ENCODE measurements around the gene ACHE.
"Not testable (repeated sequence)": the region's sequence is repeated elsewhere in the genome, so short reads cannot be mapped to it uniquely, and the experiment has no call there.

ACHE gene

DNA sequence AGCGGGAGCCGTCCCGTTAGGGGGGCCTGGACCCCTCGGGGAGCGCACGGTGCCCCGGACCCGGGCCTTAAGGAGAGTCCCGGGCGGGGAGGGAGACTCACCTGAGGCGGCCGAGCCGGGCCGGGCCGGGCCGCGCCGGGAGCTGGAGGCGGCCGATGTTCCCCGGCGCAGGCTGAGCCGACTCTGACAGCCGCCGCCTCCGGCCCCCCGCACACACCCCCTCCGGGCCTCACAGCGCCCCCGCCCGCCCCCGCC, at the start of gene ACHE:
Gene ACHE, minus strand, starts transcription at position 188 of the 255 bp plus-strand sequence. CDS start 1,656 bp downstream, outside the sequence.
- DNase-seq (ENCODE audit: low read depth in 2 of 2), result no peak

GRCh38 chr7:100944138-100944537, 48.5 kb upstream of the ACHE start:
- DNase-seq (ENCODE audit: low read depth in 2 of 2), result no peak

GRCh38 chr7:100943693-100944092, 48.0 kb upstream of the ACHE start:
- DNase-seq (ENCODE audit: low read depth in 2 of 2), result no peak

- DNase-seq (ENCODE audit: low read depth in 2 of 2), result no peak
Measured at GRCh38 chr7:100942045-100942774, 46.5 kb upstream of the ACHE start.

DNA sequence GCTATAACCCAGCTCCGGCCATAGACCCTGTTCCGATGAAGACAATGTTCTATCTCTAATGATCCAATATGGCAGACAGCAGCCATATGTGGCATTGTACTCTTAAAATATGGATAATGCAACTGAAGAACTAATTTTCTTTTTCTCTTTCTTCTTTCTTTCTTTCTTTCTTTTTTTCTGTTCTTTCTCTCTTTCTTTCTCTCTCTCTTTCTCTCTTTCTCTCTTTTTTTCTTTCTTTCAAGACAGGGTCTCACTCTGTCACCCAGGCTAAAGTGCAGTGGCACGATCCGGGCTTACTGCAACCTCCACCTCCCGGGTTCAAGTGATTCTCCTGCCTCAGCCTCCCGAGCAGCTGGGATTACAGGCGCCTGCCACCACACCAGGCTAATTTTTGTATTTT, 40.5 kb upstream of the ACHE start:
- not testable (repeated sequence) for DNase-seq (ENCODE audit: low read depth in 2 of 2)

GRCh38 chr7:100935381-100935780, 39.7 kb upstream of the ACHE start:
- not testable (repeated sequence) for DNase-seq (ENCODE audit: low read depth in 2 of 2)

DNA sequence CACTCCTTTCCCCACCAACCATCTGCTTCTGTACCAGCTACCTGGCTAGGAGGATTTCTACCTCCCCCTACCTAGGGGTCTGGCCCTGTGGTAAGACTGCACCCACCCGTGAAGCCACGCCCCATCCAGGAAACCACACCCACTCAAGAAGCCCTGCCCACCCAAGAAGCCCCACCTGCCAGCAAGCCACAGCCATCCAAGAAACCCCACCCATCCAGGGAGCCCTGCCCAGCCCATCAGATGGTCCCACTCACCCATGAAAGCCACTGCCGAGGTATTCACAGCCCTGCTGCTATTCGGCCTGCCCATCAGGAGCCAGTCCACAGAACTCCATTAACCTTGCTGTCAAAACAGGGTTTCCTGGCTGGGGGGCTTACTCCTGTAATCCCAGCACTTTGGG, 38.0 kb upstream of the ACHE start:
- DNase-seq (ENCODE audit: low read depth in 2 of 2), result no peak

- no peak for DNase-seq (ENCODE audit: low read depth in 2 of 2)
Measured at GRCh38 chr7:100929808-100930174, 34.1 kb upstream of the ACHE start.

GRCh38 chr7:100923616-100924015, 27.9 kb upstream of the ACHE start:
- not testable (repeated sequence) for DNase-seq (ENCODE audit: low read depth in 2 of 2)

GRCh38 chr7:100921039-100921438, 25.4 kb upstream of the ACHE start:
- DNase-seq (ENCODE audit: low read depth in 2 of 2), result no peak

DNA sequence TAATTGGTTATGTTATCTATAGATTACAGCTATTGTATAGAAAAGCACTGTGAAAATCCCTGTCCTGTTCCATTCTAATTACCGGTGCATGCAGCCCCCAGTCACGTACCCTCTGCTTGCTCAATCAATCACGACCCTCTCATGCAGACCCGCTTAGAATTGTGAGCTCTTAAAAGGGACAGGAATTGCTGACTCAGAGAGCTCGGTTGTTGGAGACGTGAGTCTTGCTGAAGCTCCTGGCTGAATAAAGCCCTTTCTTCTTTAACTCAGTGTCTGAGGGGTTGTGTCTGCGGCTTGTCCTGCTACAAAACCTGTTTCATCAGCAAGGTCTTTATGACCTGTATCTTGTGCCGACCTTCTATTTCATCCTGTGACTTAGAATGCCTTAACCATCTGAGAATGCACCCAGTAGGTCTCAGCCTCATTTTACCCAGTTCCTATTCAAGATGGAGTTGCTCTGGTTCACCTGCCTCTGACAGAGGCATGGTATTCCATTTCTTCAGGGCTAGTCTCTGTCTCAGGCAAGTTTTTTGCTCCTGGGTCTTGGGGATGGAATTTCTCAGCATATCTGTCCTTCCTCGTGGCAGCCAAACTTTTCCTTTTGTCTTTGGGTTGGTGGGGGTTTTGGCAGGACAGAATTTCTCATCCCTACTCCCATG, 24.2 kb upstream of the ACHE start:
- DNase-seq (ENCODE audit: low read depth in 2 of 2), result not testable (repeated sequence)

- DNase-seq (ENCODE audit: low read depth in 2 of 2), result not testable (repeated sequence)
Measured at GRCh38 chr7:100919335-100919734, 23.6 kb upstream of the ACHE start.

DNA sequence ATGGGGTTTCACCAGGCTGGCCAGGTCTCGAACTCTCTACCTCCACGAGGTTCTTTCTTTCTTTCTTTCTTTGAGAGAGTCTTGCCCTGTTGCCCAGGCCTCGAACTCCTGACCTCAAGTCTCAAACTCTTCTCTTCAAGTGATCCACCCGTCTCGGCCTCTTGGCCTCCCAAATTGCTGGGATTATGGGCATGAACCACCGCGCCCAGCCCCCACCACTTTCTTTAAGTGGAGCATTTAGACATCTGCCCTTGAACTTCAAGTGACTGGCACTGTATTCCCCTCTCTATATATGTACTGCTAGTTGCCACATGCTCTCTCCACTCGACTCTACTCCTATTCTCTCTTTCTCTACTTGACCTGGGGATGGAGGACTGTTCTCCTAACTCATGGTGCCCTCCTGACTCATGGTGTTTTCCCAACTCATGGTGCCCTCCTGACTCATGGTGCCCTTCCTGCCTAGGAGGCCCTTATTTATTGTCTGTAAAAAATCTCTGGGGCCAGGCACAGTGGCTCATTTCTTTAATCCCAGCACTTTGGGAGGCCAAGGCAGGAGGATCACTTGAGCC, 19.3 kb upstream of the ACHE start:
- DNase-seq (ENCODE audit: low read depth in 2 of 2), result no peak

GRCh38 chr7:100914208-100914878, 18.7 kb upstream of the ACHE start:
- DNase-seq (ENCODE audit: low read depth in 2 of 2), result no peak

GRCh38 chr7:100911484-100911883, 15.8 kb upstream of the ACHE start:
- no peak for DNase-seq (ENCODE audit: low read depth in 2 of 2)

- not testable (repeated sequence) for DNase-seq (ENCODE audit: low read depth in 2 of 2)
Measured at GRCh38 chr7:100910443-100910842, 14.8 kb upstream of the ACHE start.

DNA sequence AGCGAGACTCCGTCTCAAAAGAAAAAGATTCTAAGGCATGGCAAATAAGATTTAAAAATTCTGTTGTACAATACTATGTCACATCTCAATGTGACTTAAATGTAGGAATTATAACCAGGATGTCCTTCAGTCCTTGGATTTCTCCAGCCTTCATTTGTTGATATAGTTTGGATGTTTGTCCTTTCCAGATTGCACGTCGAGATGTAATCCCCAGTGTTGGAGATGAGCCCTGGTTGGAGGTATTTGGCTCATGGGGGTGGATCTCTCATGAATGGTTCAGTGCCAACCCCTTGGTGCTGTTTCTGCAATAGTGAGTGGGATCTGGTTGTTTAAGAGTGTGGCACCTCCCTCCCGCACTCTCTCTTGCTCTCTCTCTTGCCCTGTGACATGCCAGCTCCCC, 12.8 kb upstream of the ACHE start:
- DNase-seq (ENCODE audit: low read depth in 2 of 2), result no peak

DNA sequence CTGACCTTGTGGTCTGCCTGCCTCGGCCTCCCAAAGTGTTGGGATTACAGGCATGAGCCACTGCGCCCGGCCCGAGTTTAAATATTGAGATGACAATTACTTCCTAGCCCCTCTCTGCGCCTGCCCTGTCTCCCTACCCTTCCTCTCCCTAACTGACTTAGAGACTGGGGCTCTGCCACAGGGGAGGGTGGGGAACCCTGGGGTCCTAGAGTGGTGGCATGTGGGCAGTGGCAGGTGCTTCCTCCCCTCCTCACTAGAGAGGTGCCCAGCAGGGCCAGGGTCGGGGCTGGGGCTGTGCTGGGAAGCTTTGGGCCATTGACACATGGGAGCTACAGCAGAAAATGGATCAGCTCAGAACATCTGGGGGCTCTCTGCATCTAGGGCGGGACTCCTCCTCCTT, 7.0 kb upstream of the ACHE start:
- no peak for DNase-seq (ENCODE audit: low read depth in 2 of 2)

DNA sequence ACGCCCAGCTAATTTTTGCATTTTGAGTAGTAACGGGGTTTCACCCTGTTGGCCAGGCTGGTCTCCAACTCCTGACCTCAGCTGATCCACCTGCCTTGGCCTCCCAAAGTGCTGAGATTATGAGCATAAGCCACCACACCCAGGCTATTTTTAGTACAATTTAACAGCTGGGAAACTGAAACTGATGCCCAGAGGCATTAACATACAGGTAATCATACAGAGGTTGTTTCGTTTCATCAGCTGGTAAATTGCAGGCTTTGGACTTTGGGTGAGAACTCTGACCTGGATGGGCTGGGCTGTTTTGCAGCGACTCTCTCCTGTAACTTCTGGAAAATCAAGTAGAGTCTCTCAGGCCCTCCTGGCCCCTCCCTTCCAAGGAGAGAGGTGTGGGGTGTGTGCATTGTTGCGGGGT, 6.2 kb upstream of the ACHE start:
- no peak for DNase-seq (ENCODE audit: low read depth in 2 of 2)

DNA sequence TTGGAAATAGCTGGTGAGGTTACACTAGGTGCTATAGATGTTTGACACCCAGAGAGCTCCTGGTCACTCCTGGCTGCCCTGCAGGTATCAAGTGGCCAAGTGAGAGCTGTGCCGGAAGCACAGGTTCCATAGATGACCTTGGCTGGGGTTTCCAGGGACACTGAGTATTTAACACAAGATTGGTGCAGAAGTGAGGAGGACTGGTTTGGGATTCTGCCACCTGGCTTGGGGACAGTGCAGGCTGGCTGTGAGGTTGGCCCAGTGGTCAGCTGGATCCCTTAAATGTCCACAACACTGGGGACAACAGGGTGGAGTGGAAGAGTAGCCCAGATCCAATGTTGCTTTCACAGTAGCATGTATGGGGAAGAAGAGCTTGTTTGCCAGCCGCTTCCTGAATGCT, 5.3 kb upstream of the ACHE start:
- no peak for DNase-seq (ENCODE audit: low read depth in 2 of 2)

GRCh38 chr7:100899432-100899831, 3.7 kb upstream of the ACHE start:
- DNase-seq (ENCODE audit: low read depth in 2 of 2), result no peak

DNA sequence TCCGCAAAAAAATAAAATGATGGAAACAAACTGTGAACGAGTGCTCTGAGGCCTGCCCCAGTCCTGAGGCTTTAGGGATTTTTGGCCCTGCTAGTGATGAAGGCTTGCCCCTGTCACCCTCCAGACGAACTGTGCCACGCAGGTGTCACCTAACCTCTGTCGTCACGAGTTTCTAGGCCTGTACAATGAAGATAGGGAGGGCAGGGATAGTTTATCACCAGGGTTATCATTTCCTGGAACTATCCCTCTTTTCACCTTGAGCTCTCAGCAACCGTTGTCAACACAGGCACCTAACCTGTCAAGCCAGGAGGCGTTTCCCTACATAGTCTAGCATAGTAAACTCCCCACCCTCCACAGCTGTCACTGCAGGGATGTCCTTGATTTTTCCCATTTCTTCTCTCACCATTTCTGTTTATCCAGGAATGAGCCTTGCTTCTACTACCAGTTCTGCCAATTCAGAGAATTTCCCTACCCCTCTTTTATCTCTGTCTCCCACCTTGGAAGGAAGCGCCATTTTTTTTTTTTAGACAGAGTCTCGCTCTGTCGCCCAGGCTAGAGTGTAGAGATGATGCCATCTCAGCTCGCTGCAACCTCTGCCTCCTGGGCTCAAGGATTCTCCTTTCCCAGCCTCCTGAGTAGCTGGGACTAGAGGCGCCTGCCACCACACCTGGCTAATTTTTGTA, 2.2 kb upstream of the ACHE start:
- DNase-seq (ENCODE audit: low read depth in 2 of 2), result no peak

Measured in stimulated activated CD4-positive, alpha-beta T cell treated with anti-CD3 and anti-CD28 coated beads, Interleukin-1b, Interleukin-23, amount 100 ng/mL, for 4 hours (primary cell).